SK-N-SH (cell line): ENCODE results near the gene PDGFC. TPM values are rescaled to one million over a fixed set of nuclear protein-coding genes. Genes with fewer than 3 reads are reported as not detected.

Experiments
- CTCF ChIA-PET: fragments of 300-600, 350-600 bp; formaldehyde crosslinking; extraction: SDS; loops from one replicate; lab custom pipeline; 2021; lab: Yijun Ruan, JAX
- POLR2A ChIA-PET: fragments of 350-600 bp; sonication (Branson Sonifier 250); formaldehyde crosslinking; extraction: SDS; loops from one replicate; lab custom pipeline; 2020; ENCODE audit warnings: antibody characterized with exemption, inconsistent platforms; lab: Yijun Ruan, JAX
- DNase-seq: peaks from one replicate; pipeline ENCODE4 v3.0.0; 2012
- H2AFZ ChIP-seq: fragments of 200-600 bp; sonication (generic); 2 replicates; pipeline ENCODE4 v1.8.1; 2016; ENCODE audit warnings: antibody characterized with exemption, mild to moderate bottlenecking, low read depth
- H3F3A ChIP-seq: fragments of 200-600 bp; sonication (generic); replicated peaks from 2 replicates; pipeline ENCODE3; 2016; ENCODE audit warnings: antibody characterized with exemption, mild to moderate bottlenecking; ENCODE audit not compliant: insufficient read depth
- H3K27ac ChIP-seq, 2 experiments: fragments of 200-500 bp in 1 of 2; fragments of 200-600 bp in 1 of 2; sonication (Bioruptor generic) in 1 of 2; sonication (generic), shearing (Covaris generic) in 1 of 2; 2 replicates each; pipeline versions ENCODE4 v1.5.1 to v1.6.1; 2014 to 2016; ENCODE audit warnings: low read depth in 2 of 2, inconsistent platforms in 1 of 2, low read length in 1 of 2, mild to moderate bottlenecking in 1 of 2, mixed read lengths in 1 of 2
- H3K27me3 ChIP-seq: fragments of 200-600 bp; sonication (generic), shearing (Covaris generic); 2 replicates; pipeline ENCODE4 v1.6.1; 2016; ENCODE audit warnings: mixed run types; ENCODE audit not compliant: insufficient read depth
- H3K36me3 ChIP-seq, 2 experiments: fragments of 200-500 bp in 1 of 2; fragments of 200-600 bp in 1 of 2; sonication (Bioruptor generic) in 1 of 2; sonication (generic) in 1 of 2; replicated peaks in 1 of 2; 2 replicates each; pipeline versions ENCODE3 to v1.5.1; 2014 to 2016; ENCODE audit warnings: low read length in 1 of 2, mild to moderate bottlenecking in 1 of 2; ENCODE audit not compliant: insufficient read depth in 2 of 2, control insufficient read depth in 1 of 2
- H3K4me1 ChIP-seq, 2 experiments: fragments of 200-500 bp in 1 of 2; fragments of 200-600 bp in 1 of 2; sonication (Bioruptor generic) in 1 of 2; sonication (generic), shearing (Covaris generic) in 1 of 2; 2 replicates each; pipeline versions ENCODE4 v1.5.1 to v1.6.1; 2014 to 2016; ENCODE audit warnings: low read depth in 1 of 2, low read length in 1 of 2, mixed run types in 1 of 2; ENCODE audit not compliant: insufficient read depth in 2 of 2, control insufficient read depth in 1 of 2
- H3K4me2 ChIP-seq: fragments of 200-600 bp; sonication (generic), shearing (Covaris generic); 2 replicates; pipeline ENCODE4 v1.6.1; 2017; ENCODE audit warnings: mixed run types
- H3K4me3 ChIP-seq, 2 experiments: fragments of 200-500 bp in 1 of 2; fragments of 200-600 bp in 1 of 2; sonication (Bioruptor generic) in 1 of 2; sonication (generic), shearing (Covaris generic) in 1 of 2; 2 replicates each; pipeline versions ENCODE4 v1.5.1 to v1.8.1; 2014 to 2016; ENCODE audit warnings: low read depth in 2 of 2, inconsistent platforms in 1 of 2, low read length in 1 of 2, mild to moderate bottlenecking in 1 of 2, mixed read lengths in 1 of 2, moderate library complexity in 1 of 2
- H3K79me2 ChIP-seq: fragments of 200-600 bp; sonication (generic); 2 replicates; pipeline ENCODE4 v1.8.1; 2017; ENCODE audit warnings: mild to moderate bottlenecking; ENCODE audit not compliant: insufficient read depth
- H3K9ac ChIP-seq: fragments of 200-600 bp; sonication (generic); 2 replicates; pipeline ENCODE4 v1.6.1; 2017; ENCODE audit warnings: mixed run types
- H3K9me2 ChIP-seq: fragments of 200-600 bp; sonication (generic); 2 replicates; pipeline ENCODE4 v1.6.1; 2017; ENCODE audit warnings: mixed run types
- H3K9me3 ChIP-seq: fragments of 200-600 bp; sonication (generic); 2 replicates; pipeline ENCODE4 v1.6.1; 2017; ENCODE audit warnings: mixed run types, mild to moderate bottlenecking, moderate library complexity
- H4K20me1 ChIP-seq: fragments of 200-600 bp; sonication (generic); 2 replicates; pipeline ENCODE4 v1.6.1; 2017; ENCODE audit warnings: mild to moderate bottlenecking, mixed run types; ENCODE audit not compliant: insufficient read depth
- CTCF ChIP-seq: fragments of 200-600 bp; sonication (generic); IDR thresholded peaks from 2 replicates; pipeline ENCODE4 v1.6.1; 2017; ENCODE audit warnings: antibody characterized with exemption, mild to moderate bottlenecking, moderate library complexity
- MXI1 ChIP-seq: IDR thresholded peaks from 2 replicates; pipeline ENCODE4 v1.6.1; 2012; ENCODE audit warnings: mild to moderate bottlenecking, low read depth, low read length, improper control_type of control experiment
- PBX3 ChIP-seq: IDR thresholded peaks from 2 replicates; pipeline ENCODE4; 2012
- RAD21 ChIP-seq: IDR thresholded peaks from 2 replicates; pipeline ENCODE4 v1.6.1; 2012; ENCODE audit warnings: mild to moderate bottlenecking, low read length
- RCOR1 ChIP-seq: fragments of 150-350 bp; IDR thresholded peaks from 2 replicates; pipeline ENCODE4 v1.6.1; 2017; ENCODE audit warnings: antibody characterized with exemption, low read length
- SIN3A ChIP-seq: IDR thresholded peaks from 2 replicates; pipeline ENCODE4 v1.6.1; 2012; ENCODE audit warnings: low read depth, mild to moderate bottlenecking, low read length, moderate library complexity, borderline replicate concordance
- SMC3 ChIP-seq: IDR thresholded peaks from 2 replicates; pipeline ENCODE4 v1.6.1; 2012; ENCODE audit warnings: low read depth, low read length, improper control_type of control experiment
- TCF12 ChIP-seq: IDR thresholded peaks from 2 replicates; pipeline ENCODE4 v1.4.0; 2012
- USF1 ChIP-seq: IDR thresholded peaks from 2 replicates; pipeline ENCODE4 v1.4.0; 2012; ENCODE audit warnings: low read depth, borderline replicate concordance
- YY1 ChIP-seq: IDR thresholded peaks from 2 replicates; pipeline ENCODE4 v1.4.0; 2012; ENCODE audit warnings: low read depth, mild to moderate bottlenecking
- ZBTB33 ChIP-seq: IDR thresholded peaks from 2 replicates; pipeline ENCODE4 v1.4.0; 2012; ENCODE audit warnings: low read depth, borderline replicate concordance
- WGBS: methylation state at CpG from one replicate; pipeline ENCODE4 v1.1.6; 2017; ENCODE audit warnings: low lambda C conversion rate; 5-methylcytosine and 5-hydroxymethylcytosine counted together
- polyA plus RNA-seq, 3 experiments: library from polyadenylated mRNA; depleted of rRNA; stranded (reverse); fragments of >200 nt; gene quantifications; 2 replicates each; pipeline ENCODE4 v1.2.3, GENCODE V29; 2012

Gene PDGFC
- polyA plus RNA-seq, 1 of the 3 experiments (the other 2 are of a cell fraction): 29.8 TPM

- H3K79me2 ChIP-seq: peaks cover 48% of the 10 kb centered on the region
- peak overlapping the region; percentile 81 for H3K9ac ChIP-seq
- H3K36me3 ChIP-seq: no peaks in the 10 kb centered on the region
- ChIA-PET CTCF (interaction anchor here (1.2 to 3.7 kb wide), 6 partner anchors 8 to 496 kb away, joined by 3 to 23 read pairs (median 3); no protein-coding TSS in a partner anchor), POLR2A (no interaction called here)
- no peaks in the 10 kb centered on the region for H3K9me2 ChIP-seq
- no peaks in the 10 kb centered on the region for H3K27me3 ChIP-seq
- no peaks in the 10 kb centered on the region for H4K20me1 ChIP-seq
- H2AFZ ChIP-seq: peak overlapping the region; percentile 54; the same call in 1 of the 2 replicates
- peaks cover 9 to 42% of the 10 kb centered on the region in 2 experiments for H3K4me1 ChIP-seq
- peak; percentile 64 for DNase-seq
- H3K27ac ChIP-seq: peak overlapping the region; percentile 50 to 68
- no peaks in the 10 kb centered on the region for H3K9me3 ChIP-seq
- peak overlapping the region; percentile 76 to 97 for H3K4me3 ChIP-seq
- TF ChIP-seq TCF12 (no peak), USF1 (no peak)
- H3K4me2 ChIP-seq: peak overlapping the region; percentile 93
- H3F3A ChIP-seq: peaks cover 22% of the 10 kb centered on the region
- 0% methylated on average over 11 of the region's 51 CpGs for WGBS
These were observed 379 bp downstream of the PDGFC start for GRCh38 chr4:156971165-156971675.

GRCh38 chr4:156970501-156971164, 966 bp downstream of the PDGFC start:
- Histone ChIP-seq H4K20me1 (no peaks in the 10 kb centered on the region), H3K4me2 (peak overlapping the region; percentile 93), H3K27ac (peak overlapping the region; percentile 50 to 68), H3K9ac (peak overlapping the region; percentile 81), H3K9me2 (no peaks in the 10 kb centered on the region), H3K9me3 (no peaks in the 10 kb centered on the region), H3F3A (peaks cover 16% of the 10 kb centered on the region), H2AFZ (peak overlapping the region; percentile 54), H3K27me3 (no peaks in the 10 kb centered on the region), H3K4me1 (peaks cover 9 to 36% of the 10 kb centered on the region in 2 experiments), H3K79me2 (peaks cover 54% of the 10 kb centered on the region), H3K36me3 (no peaks in the 10 kb centered on the region), H3K4me3 (peak overlapping the region; percentile 76 to 97)
- DNase-seq: peak; percentile 68
- CTCF ChIA-PET: interaction anchor here (1.2 to 3.7 kb wide), 7 partner anchors 9 to 495 kb away, joined by 3 to 23 read pairs (median 3); no protein-coding TSS in a partner anchor
- POLR2A ChIA-PET: no interaction called here
- peak; percentile 23; the same call in 1 of the 2 replicates for TF ChIP-seq SMC3
- TF ChIP-seq CTCF: peak; percentile 60
- TF ChIP-seq SIN3A: no peak; the same call in 1 of the 2 replicates
- WGBS: under 1% methylated on average over 17 of the region's 22 CpGs

GRCh38 chr4:156969911-156970310, 1.7 kb downstream of the PDGFC start:
- WGBS: 0% methylated on average over 2 of the region's 2 CpGs
- no peaks in the 10 kb centered on the region for H4K20me1 ChIP-seq
- TF ChIP-seq SIN3A (no peak), PBX3 (no peak), YY1 (no peak), MXI1 (no peak), RAD21 (no peak), ZBTB33 (no peak), RCOR1 (no peak)
- no peak for DNase-seq
- peaks cover 0 to 2% of the 10 kb centered on the region in 2 experiments for H3K36me3 ChIP-seq
- H3F3A ChIP-seq: peaks cover 12% of the 10 kb centered on the region
- peak overlapping the region; percentile 54; the same call in 1 of the 2 replicates for H2AFZ ChIP-seq
- H3K27me3 ChIP-seq: no peaks in the 10 kb centered on the region
- no peaks in the 10 kb centered on the region for H3K9me3 ChIP-seq
- peaks cover 9 to 29% of the 10 kb centered on the region in 2 experiments; a peak in 3 of 4 replicates for H3K4me1 ChIP-seq
- CTCF ChIA-PET: interaction anchor here (1.0 to 3.7 kb wide), 7 partner anchors 10 to 495 kb away, joined by 3 to 23 read pairs (median 6); no protein-coding TSS in a partner anchor
- peak overlapping the region; percentile 81 for H3K9ac ChIP-seq
- no peaks in the 10 kb centered on the region for H3K9me2 ChIP-seq
- POLR2A ChIA-PET: no interaction called here
- peak overlapping the region; percentile 93 for H3K4me2 ChIP-seq
- H3K4me3 ChIP-seq: peak overlapping the region; percentile 76 to 97
- peak overlapping the region; percentile 19 to 68 for H3K27ac ChIP-seq
- peaks cover 61% of the 10 kb centered on the region for H3K79me2 ChIP-seq
